Peyer's patch (tissue), 4 donors: ENCODE measurements around the gene SGO2.

Experiments used
- POLR2A ChIP-seq, 2 donors: fragments of 450-650 bp; IDR thresholded peaks; one replicate each; pipeline ENCODE4 v1.5.1; 2017; ENCODE audit warnings: antibody characterized with exemption in 2 of 2, mild to moderate bottlenecking in 2 of 2, moderate library complexity in 2 of 2
- TF ChIP-seq, protein P1 (sequence below), 6 experiments: fragments of 450-650 bp in 4 of 6; fragments of 200-600 bp in 2 of 6; sonication (generic) in 1 of 6; IDR thresholded peaks; one replicate each; pipeline ENCODE4 v1.5.1; 2017 to 2019; ENCODE audit warnings: antibody characterized with exemption in 6 of 6, mild to moderate bottlenecking in 3 of 6, moderate library complexity in 1 of 6

GRCh38 chr2:200618590-200619021 is 92.6 kb downstream of the SGO2 start:
- TF ChIP-seq, protein P1, sequence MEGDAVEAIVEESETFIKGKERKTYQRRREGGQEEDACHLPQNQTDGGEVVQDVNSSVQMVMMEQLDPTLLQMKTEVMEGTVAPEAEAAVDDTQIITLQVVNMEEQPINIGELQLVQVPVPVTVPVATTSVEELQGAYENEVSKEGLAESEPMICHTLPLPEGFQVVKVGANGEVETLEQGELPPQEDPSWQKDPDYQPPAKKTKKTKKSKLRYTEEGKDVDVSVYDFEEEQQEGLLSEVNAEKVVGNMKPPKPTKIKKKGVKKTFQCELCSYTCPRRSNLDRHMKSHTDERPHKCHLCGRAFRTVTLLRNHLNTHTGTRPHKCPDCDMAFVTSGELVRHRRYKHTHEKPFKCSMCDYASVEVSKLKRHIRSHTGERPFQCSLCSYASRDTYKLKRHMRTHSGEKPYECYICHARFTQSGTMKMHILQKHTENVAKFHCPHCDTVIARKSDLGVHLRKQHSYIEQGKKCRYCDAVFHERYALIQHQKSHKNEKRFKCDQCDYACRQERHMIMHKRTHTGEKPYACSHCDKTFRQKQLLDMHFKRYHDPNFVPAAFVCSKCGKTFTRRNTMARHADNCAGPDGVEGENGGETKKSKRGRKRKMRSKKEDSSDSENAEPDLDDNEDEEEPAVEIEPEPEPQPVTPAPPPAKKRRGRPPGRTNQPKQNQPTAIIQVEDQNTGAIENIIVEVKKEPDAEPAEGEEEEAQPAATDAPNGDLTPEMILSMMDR (IDR thresholded peaks at IDR 0.05), result no peak
- TF ChIP-seq POLR2A (IDR thresholded peaks at IDR 0.05), result no peak
